PFSK-1 (cell line): ENCODE measurements around the gene WDR76.

Experiments
- FOXP2 ChIP-seq: optimal IDR thresholded peaks from 2 replicates; pipeline ENCODE3; 2011; ENCODE audit warnings: borderline replicate concordance, control low read depth, inconsistent platforms; ENCODE audit not compliant: insufficient read depth; ENCODE audit errors: extremely low read length, extremely low read depth
- POLR2AphosphoS5 ChIP-seq: IDR thresholded peaks from 2 replicates; pipeline ENCODE4 v1.6.1; 2012; ENCODE audit warnings: low read depth, mild to moderate bottlenecking, control low read depth, low read length, moderate library complexity
- SIN3A ChIP-seq: IDR thresholded peaks from 2 replicates; pipeline ENCODE4 v1.6.1; 2012; ENCODE audit warnings: mild to moderate bottlenecking, low read length, moderate library complexity, borderline replicate concordance; ENCODE audit not compliant: insufficient read depth
- TAF1 ChIP-seq: IDR thresholded peaks from 2 replicates; pipeline ENCODE4 v1.6.1; 2012; ENCODE audit warnings: low read length, control low read depth, borderline replicate concordance; ENCODE audit not compliant: insufficient read depth
- TF ChIP-seq, protein P1 (sequence below), 2 experiments: IDR thresholded peaks; 2 replicates each; pipeline versions ENCODE4 v1.6.1 to v1.8.0; 2011 to 2012; ENCODE audit warnings: low read depth in 2 of 2, low read length in 2 of 2, control low read depth in 1 of 2, inconsistent platforms in 1 of 2, mild to moderate bottlenecking in 1 of 2, moderate library complexity in 1 of 2; ENCODE audit not compliant: insufficient read depth in 1 of 2

WDR76 gene

DNA sequence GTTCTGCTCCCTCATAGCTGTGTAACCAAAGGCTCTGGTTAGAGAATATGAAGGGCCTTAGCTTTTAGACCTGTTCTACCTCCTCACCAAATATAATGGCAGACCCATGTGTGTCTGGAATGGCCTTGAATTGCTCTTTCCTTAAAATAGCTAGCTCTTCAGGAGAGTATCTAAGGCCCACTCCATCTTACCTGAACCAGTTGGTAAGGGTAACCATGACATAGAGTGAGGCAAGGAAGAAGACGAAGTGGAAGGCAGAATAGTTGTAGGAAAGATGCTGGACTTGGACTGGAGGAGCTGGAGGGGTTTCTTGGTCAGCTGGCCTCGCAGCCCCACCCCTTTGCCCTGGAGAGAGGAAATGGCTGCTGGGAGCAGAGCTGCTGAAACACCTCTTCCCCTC, 31.6 kb upstream of the WDR76 start:
- TF ChIP-seq TAF1 (no peak), POLR2AphosphoS5 (no peak; the same call in 1 of the 2 replicates), FOXP2 (no peak), SIN3A (no peak)
- TF ChIP-seq, protein P1, sequence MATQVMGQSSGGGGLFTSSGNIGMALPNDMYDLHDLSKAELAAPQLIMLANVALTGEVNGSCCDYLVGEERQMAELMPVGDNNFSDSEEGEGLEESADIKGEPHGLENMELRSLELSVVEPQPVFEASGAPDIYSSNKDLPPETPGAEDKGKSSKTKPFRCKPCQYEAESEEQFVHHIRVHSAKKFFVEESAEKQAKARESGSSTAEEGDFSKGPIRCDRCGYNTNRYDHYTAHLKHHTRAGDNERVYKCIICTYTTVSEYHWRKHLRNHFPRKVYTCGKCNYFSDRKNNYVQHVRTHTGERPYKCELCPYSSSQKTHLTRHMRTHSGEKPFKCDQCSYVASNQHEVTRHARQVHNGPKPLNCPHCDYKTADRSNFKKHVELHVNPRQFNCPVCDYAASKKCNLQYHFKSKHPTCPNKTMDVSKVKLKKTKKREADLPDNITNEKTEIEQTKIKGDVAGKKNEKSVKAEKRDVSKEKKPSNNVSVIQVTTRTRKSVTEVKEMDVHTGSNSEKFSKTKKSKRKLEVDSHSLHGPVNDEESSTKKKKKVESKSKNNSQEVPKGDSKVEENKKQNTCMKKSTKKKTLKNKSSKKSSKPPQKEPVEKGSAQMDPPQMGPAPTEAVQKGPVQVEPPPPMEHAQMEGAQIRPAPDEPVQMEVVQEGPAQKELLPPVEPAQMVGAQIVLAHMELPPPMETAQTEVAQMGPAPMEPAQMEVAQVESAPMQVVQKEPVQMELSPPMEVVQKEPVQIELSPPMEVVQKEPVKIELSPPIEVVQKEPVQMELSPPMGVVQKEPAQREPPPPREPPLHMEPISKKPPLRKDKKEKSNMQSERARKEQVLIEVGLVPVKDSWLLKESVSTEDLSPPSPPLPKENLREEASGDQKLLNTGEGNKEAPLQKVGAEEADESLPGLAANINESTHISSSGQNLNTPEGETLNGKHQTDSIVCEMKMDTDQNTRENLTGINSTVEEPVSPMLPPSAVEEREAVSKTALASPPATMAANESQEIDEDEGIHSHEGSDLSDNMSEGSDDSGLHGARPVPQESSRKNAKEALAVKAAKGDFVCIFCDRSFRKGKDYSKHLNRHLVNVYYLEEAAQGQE (IDR thresholded peaks at IDR 0.05; ENCODE audit: insufficient read depth in 1 of 2, low read depth in 2 of 2, low read length in 2 of 2) = no peak

DNA sequence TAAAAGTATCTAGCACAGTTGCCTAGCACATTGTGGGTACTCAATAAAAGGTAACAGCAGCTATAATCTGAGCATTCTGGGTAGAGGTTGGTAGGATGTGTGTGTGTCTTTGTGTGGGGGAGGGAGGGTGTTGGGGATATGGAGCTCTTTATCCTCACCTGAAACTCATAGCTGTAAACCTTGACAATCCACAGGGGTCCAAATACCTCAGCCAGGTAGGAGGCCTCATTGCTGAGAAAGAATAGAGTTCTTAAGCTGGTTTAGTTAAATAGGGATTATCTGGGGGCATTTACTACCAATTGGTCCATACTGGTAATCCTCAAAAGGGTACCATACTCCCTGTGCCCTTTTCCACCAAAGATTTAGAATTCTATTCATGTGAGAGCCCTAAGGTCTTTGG, 30.8 kb upstream of the WDR76 start:
- TF ChIP-seq, protein P1 (IDR thresholded peaks at IDR 0.05; ENCODE audit: insufficient read depth in 1 of 2, low read depth in 2 of 2, low read length in 2 of 2) = no peak
- TF ChIP-seq SIN3A (no peak), POLR2AphosphoS5 (no peak; the same call in 1 of the 2 replicates), TAF1 (no peak), FOXP2 (no peak)

DNA sequence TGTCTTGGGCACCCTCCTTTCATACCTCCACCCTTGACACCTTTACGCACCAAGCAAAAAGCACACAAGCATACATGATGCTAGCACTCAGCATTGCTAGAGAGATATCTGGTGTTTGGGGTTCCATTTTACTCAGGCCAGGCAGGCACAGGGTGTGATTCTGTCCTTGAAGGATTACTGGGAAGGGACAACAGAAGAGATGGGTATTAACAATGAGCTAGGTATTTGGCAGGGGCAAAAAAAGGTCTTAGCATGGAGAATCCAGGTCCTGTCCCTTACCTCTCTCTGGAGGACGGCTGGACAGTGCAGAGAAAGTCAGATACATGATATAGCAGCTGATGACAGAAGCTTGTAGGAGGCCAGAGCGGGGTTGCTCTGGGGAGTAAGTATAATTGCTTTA, 30.2 kb upstream of the WDR76 start:
- TF ChIP-seq TAF1 (no peak), FOXP2 (no peak), SIN3A (no peak), POLR2AphosphoS5 (no peak)
- TF ChIP-seq, protein P1 (IDR thresholded peaks at IDR 0.05; ENCODE audit: insufficient read depth in 1 of 2, low read depth in 2 of 2, low read length in 2 of 2) = no peak

DNA sequence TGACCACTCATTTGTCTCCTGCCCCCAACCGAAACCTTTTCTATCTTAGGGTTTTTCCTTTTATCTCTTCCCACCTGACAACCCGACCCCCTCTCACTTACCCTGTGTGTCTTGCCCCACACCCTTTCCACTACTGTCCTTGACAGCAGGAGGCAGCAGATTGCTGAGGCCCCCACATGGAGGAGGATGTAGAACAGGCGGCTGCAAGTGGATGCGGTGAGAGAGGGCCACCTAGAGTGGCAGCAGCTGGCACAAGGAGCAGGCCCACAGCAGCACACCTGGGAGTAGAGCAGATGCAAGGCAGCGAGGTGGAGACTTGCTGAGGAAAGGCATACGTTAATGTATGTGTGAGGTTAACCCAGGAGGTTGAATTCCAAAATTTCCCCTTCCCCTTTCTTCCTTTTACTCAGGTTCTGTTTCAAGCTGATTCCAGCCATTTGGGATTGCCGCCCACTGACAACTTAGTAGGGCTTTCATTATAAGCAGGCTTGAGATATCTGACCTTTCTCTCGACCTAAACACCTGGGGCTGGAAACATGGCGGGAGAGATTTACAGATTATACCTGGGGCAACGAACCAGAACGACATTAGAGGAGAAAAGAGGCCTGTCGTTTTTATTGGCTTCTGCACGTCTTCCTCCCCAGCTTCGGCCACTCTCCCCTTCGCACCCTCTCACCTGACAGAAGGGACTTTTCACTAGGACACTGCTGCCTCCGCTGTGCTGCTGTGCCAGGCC, 27.4 kb upstream of the WDR76 start:
- TF ChIP-seq, protein P1 (IDR thresholded peaks at IDR 0.05; ENCODE audit: insufficient read depth in 1 of 2, low read depth in 2 of 2, low read length in 2 of 2) = no peak
- no peak for TF ChIP-seq FOXP2

DNA sequence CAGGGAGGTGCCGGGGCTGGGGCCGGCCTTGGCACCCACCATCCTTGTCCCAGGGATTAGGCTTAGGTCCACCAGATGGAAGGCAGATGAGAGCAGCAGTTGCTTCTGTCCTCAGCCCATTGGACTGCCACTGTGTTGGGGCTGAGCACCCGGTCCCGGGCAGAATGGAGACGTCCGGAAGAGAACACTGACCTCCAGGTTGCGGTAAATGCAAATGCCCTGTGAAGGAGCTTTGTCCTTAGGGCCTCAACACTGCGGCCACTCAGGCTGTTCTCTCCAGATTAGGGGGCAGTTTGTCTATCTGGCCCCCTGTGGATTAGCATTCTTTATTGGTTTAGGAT, 26.9 kb upstream of the WDR76 start, which contains the start of gene SERINC4:
TSS of gene SERINC4 (minus strand) at position 276 of the 341 bp plus-strand sequence. CDS start at position 42, 234 bp downstream.
- TF ChIP-seq POLR2AphosphoS5 (no peak), SIN3A (no peak), FOXP2 (no peak), TAF1 (no peak)
- TF ChIP-seq, protein P1 (IDR thresholded peaks at IDR 0.05; ENCODE audit: insufficient read depth in 1 of 2, low read depth in 2 of 2, low read length in 2 of 2) = no peak
